CD14-positive monocyte (primary cell): ENCODE data around the gene TMEM178B. TPM values are rescaled to one million over a fixed set of nuclear protein-coding genes. Genes with fewer than 3 reads are reported as not detected.

Experiments used
- DNase-seq, 3 donors: peaks; one replicate each; pipeline ENCODE4 v3.0.0-alpha.2; 2011 to 2022
- H2AFZ ChIP-seq: 2 replicates; pipeline ENCODE4 v1.6.0; 2012; ENCODE audit warnings: mild to moderate bottlenecking, low read depth, low read length, inconsistent platforms; ENCODE audit not compliant: insufficient read depth, poor library complexity, severe bottlenecking
- H3K27ac ChIP-seq, 2 donors: 1 replicate in 1 of 2; 2 replicates in 1 of 2; pipeline ENCODE4 v1.5.1; 2012 to 2013; ENCODE audit warnings: low read length in 2 of 2, control low read depth in 1 of 2, inconsistent platforms in 1 of 2, low read depth in 1 of 2, mild to moderate bottlenecking in 1 of 2
- H3K27me3 ChIP-seq, 2 donors: one replicate each; pipeline versions ENCODE4 v1.6.0 to v1.6.1; 2011 to 2013; ENCODE audit warnings: low read length in 2 of 2; ENCODE audit not compliant: control insufficient read depth in 2 of 2, insufficient read depth in 2 of 2
- H3K36me3 ChIP-seq, 2 donors: replicated peaks in 1 of 2; 1 replicate in 1 of 2; 2 replicates in 1 of 2; pipeline versions ENCODE4 v1.5.1 to v1.6.1; 2012 to 2013; ENCODE audit warnings: low read length in 2 of 2, control low read depth in 1 of 2, inconsistent platforms in 1 of 2, mild to moderate bottlenecking in 1 of 2; ENCODE audit not compliant: insufficient read depth in 2 of 2, control insufficient read depth in 1 of 2
- H3K4me1 ChIP-seq, 2 donors: 1 replicate in 1 of 2; 2 replicates in 1 of 2; pipeline versions ENCODE4 v1.5.1 to v1.6.1; 2012 to 2013; ENCODE audit warnings: low read length in 2 of 2, control low read depth in 1 of 2, inconsistent platforms in 1 of 2, mild to moderate bottlenecking in 1 of 2, moderate library complexity in 1 of 2; ENCODE audit not compliant: insufficient read depth in 2 of 2, control insufficient read depth in 1 of 2
- H3K4me2 ChIP-seq: replicated peaks from 2 replicates; pipeline ENCODE3; 2012; ENCODE audit warnings: low read length, moderate library complexity, mild to moderate bottlenecking; ENCODE audit not compliant: poor library complexity, severe bottlenecking; ENCODE audit errors: extremely low read depth
- H3K4me3 ChIP-seq, 3 experiments: fragments of 200-600 bp in 1 of 3; sonication (generic) in 1 of 3; replicated peaks in 1 of 3; 1 replicate in 2 of 3; 2 replicates in 1 of 3; pipeline ENCODE4 v1.5.1; 2011 to 2013; ENCODE audit warnings: low read length in 3 of 3, mild to moderate bottlenecking in 3 of 3, control low read depth in 2 of 3, low read depth in 2 of 3, inconsistent platforms in 1 of 3, moderate library complexity in 1 of 3
- H3K79me2 ChIP-seq: 2 replicates; pipeline ENCODE4 v1.6.0; 2012; ENCODE audit warnings: mild to moderate bottlenecking, control low read depth, inconsistent platforms, low read length, moderate library complexity; ENCODE audit not compliant: insufficient read depth
- H3K9ac ChIP-seq: 2 replicates; pipeline ENCODE4 v1.6.0; 2017; ENCODE audit warnings: low read length, mild to moderate bottlenecking; ENCODE audit not compliant: insufficient read depth, poor library complexity, severe bottlenecking
- H3K9me3 ChIP-seq, 2 donors: replicated peaks in 1 of 2; 1 replicate in 1 of 2; 2 replicates in 1 of 2; pipeline versions ENCODE4 v1.5.1 to v1.6.1; 2012 to 2013; ENCODE audit warnings: low read length in 2 of 2, control low read depth in 1 of 2; ENCODE audit not compliant: control insufficient read depth in 1 of 2, insufficient read depth in 1 of 2
- H4K20me1 ChIP-seq: 2 replicates; pipeline ENCODE4 v1.6.0; 2012; ENCODE audit warnings: mild to moderate bottlenecking, low read length, control low read depth, moderate library complexity; ENCODE audit not compliant: insufficient read depth
- H3K27ac Mint-ChIP-seq, 7 donors: one replicate each; pipeline ENCODE4 v1.8.0; 2020; ENCODE audit warnings: mild to moderate bottlenecking in 7 of 7, mixed read lengths in 7 of 7, moderate library complexity in 6 of 7, inconsistent platforms in 2 of 7
- H3K27me3 Mint-ChIP-seq, 3 donors: one replicate each; pipeline ENCODE4 v1.8.0; 2021 to 2022; ENCODE audit warnings: low read depth in 3 of 3, mild to moderate bottlenecking in 3 of 3, mixed read lengths in 3 of 3, moderate library complexity in 3 of 3, inconsistent platforms in 1 of 3
- H3K36me3 Mint-ChIP-seq, 2 donors: one replicate each; pipeline ENCODE4 v1.8.0; 2020; ENCODE audit warnings: mixed read lengths in 2 of 2, inconsistent platforms in 1 of 2, mild to moderate bottlenecking in 1 of 2
- H3K4me1 Mint-ChIP-seq: one replicate; pipeline ENCODE4 v1.8.0; 2020; ENCODE audit warnings: mild to moderate bottlenecking, mixed read lengths
- H3K4me3 Mint-ChIP-seq, 2 donors: one replicate each; pipeline ENCODE4 v1.8.0; 2020; ENCODE audit warnings: mild to moderate bottlenecking in 2 of 2, mixed read lengths in 2 of 2, moderate library complexity in 1 of 2
- H3K9me3 Mint-ChIP-seq, 7 donors: one replicate each; pipeline ENCODE4 v1.8.0; 2020 to 2022; ENCODE audit warnings: mixed read lengths in 7 of 7, mild to moderate bottlenecking in 6 of 7, moderate library complexity in 6 of 7, inconsistent platforms in 2 of 7
- CTCF ChIP-seq: fragments of 200-600 bp; IDR thresholded peaks from one replicate; pipeline ENCODE4 v1.8.0; 2022; ENCODE audit warnings: antibody characterized with exemption, mild to moderate bottlenecking
- whole genome bisulfite sequencing: methylation state at CpG from one replicate; pipeline ENCODE4 v1.1.5; 2013; ENCODE audit warnings: missing lambda C conversion rate; ENCODE audit not compliant: insufficient coverage; 5-methylcytosine and 5-hydroxymethylcytosine counted together
- intact Hi-C, 2 donors: fragments of 100-400 bp; cut with micrococcal nuclease; formaldehyde crosslinking; loops; one replicate each; pipeline versions ENCODE4 v1.15.0 to v1.15.1; 2023
- polyA plus RNA-seq, 3 donors: library from polyadenylated mRNA; depleted of rRNA in 1 of 3; unstranded in 2 of 3; stranded (reverse) in 1 of 3; fragments of 300-500 nt in 2 of 3; fragments of >200 nt in 1 of 3; fragmentation: Illumina TruSeq in 2 of 3; gene quantifications; 1 replicate in 2 of 3; 2 replicates in 1 of 3; pipeline ENCODE4 v1.2.3, GENCODE V29; 2012 to 2021

TMEM178B gene
- polyA plus RNA-seq, 3 donors, result not detected

DNA sequence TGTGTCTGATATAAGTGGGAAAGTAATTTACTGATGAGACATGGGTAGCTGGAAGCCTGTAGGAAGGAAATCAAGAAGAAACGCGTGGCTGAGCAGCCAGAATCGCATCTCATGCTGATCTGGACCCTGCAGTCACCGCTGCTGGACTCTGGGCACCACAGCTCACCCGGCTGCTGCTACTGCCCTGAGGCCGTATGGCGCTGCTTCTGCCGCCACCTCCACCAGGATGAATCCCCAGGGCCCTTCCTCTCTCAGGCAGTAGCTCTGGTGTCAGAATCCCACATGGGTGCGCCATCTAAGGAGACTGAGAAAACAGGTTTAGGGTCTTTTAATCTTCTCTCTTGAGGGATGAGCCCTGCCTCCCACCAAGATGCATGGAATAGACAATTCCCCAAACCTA is 407.1 kb downstream of the TMEM178B start:
- Histone ChIP-seq H3K4me1 (no peaks in the 10 kb centered on the region), H4K20me1 (no peaks in the 10 kb centered on the region), H3K9ac (no peak overlapping the region), H3K9me3 (no peaks in the 10 kb centered on the region), H2AFZ (no peak overlapping the region), H3K36me3 (no peaks in the 10 kb centered on the region), H3K4me3 (no peak overlapping the region), H3K79me2 (no peaks in the 10 kb centered on the region), H3K4me2 (no peak overlapping the region), H3K27ac (no peak overlapping the region), H3K27me3 (no peaks in the 10 kb centered on the region)
- no peak for TF ChIP-seq CTCF
- peaks cover 3 to 12% (median 4%) of the 10 kb centered on the region in 3 donors for H3K27me3 Mint-ChIP-seq
- H3K27ac Mint-ChIP-seq, result no peak overlapping the region
- no peak overlapping the region for H3K4me3 Mint-ChIP-seq
- H3K4me1 Mint-ChIP-seq, result no peaks in the 10 kb centered on the region
- intact Hi-C loops, result no loop called here
- DNase-seq, result no peak
- WGBS, result 82% methylated on average over 8 of the region's 9 CpGs
- H3K36me3 Mint-ChIP-seq, result no peaks in the 10 kb centered on the region
- H3K9me3 Mint-ChIP-seq, result peaks cover 0 to 6% (median 0%) of the 10 kb centered on the region in 7 donors

DNA sequence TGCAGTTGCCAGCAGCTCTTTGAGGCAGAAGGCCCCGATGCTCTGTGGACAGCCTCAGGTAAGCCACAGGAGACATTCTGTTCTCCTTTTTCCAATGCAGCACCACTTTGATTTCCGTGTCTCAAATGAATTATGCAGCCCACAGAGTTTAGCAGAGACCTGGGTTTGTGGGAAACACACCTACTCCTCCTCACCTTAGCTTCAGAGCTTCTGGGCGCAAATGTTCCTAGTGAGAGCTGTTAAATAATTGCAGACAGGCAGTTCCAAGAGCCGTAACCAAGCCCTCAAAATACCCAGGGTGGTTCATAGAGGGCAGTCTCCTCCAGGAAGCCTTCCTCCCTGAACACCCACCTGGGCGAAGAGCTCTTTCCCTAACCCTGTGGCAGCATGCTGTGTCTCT is 408.1 kb downstream of the TMEM178B start:
- no peak overlapping the region for H3K9ac ChIP-seq
- no peak overlapping the region for H3K27ac Mint-ChIP-seq
- WGBS, result 85% methylated on average over 4 of the region's 5 CpGs
- intact Hi-C loops, result no loop called here
- H3K4me1 ChIP-seq, result no peaks in the 10 kb centered on the region
- TF ChIP-seq CTCF, result no peak
- H3K79me2 ChIP-seq, result no peaks in the 10 kb centered on the region
- no peak for DNase-seq
- H3K36me3 Mint-ChIP-seq, result no peaks in the 10 kb centered on the region
- no peaks in the 10 kb centered on the region for H3K9me3 ChIP-seq
- no peak overlapping the region for H3K27ac ChIP-seq
- no peaks in the 10 kb centered on the region for H3K4me1 Mint-ChIP-seq
- no peak overlapping the region for H2AFZ ChIP-seq
- no peaks in the 10 kb centered on the region for H3K36me3 ChIP-seq
- H3K27me3 Mint-ChIP-seq, result peaks cover 3 to 12% (median 4%) of the 10 kb centered on the region in 3 donors
- H3K9me3 Mint-ChIP-seq, result peaks cover 0 to 6% (median 0%) of the 10 kb centered on the region in 7 donors
- no peaks in the 10 kb centered on the region for H4K20me1 ChIP-seq
- H3K4me3 Mint-ChIP-seq, result no peak overlapping the region
- no peaks in the 10 kb centered on the region for H3K27me3 ChIP-seq
- no peak overlapping the region for H3K4me3 ChIP-seq
- H3K4me2 ChIP-seq, result no peak overlapping the region
